ENCODE data around the gene MAGI2. TPM values are rescaled to one million over a fixed set of nuclear protein-coding genes. Genes with fewer than 3 reads are reported as not detected.

MAGI2 gene
- total RNA-seq, 1 experiment from 2014 or later: 0.22 TPM

GRCh38 chr7:79412915-79413314, 40.6 kb downstream of the MAGI2 start:
- no peak for TF ChIP-seq JUND (IDR thresholded peaks at IDR 0.05)
- no peak for TF ChIP-seq REST (IDR thresholded peaks at IDR 0.05; ENCODE audit: low read depth)
- TF ChIP-seq RAD21 (IDR thresholded peaks at IDR 0.05; ENCODE audit: low read depth): no peak
- no peak for TF ChIP-seq SRF (IDR thresholded peaks at IDR 0.05; ENCODE audit: low read depth)
- no peak for TF ChIP-seq SP1 (IDR thresholded peaks at IDR 0.05; ENCODE audit: low read depth)
- TF ChIP-seq SIN3A (IDR thresholded peaks at IDR 0.05; ENCODE audit: low read depth): no peak
- no peak for TF ChIP-seq YY1 (IDR thresholded peaks at IDR 0.05; ENCODE audit: extremely low read depth, insufficient replicate concordance, low read depth, low read length)
- no peak for TF ChIP-seq CTCF (IDR thresholded peaks at IDR 0.05 in 2 of 3, conservative IDR thresholded peaks at IDR 0.05 in 1 of 3; ENCODE audit: borderline replicate concordance in 1 of 3, insufficient read depth in 1 of 3, low read depth in 2 of 3, low read length in 2 of 3)
- TF ChIP-seq POLR2AphosphoS5 (IDR thresholded peaks at IDR 0.05; ENCODE audit: low read depth, low read length): no peak
- TF ChIP-seq CEBPB (IDR thresholded peaks at IDR 0.05; ENCODE audit: low read depth): no peak
- no peak for TF ChIP-seq ZFX (IDR thresholded peaks at IDR 0.05)
- no peak for TF ChIP-seq EGR1 (IDR thresholded peaks at IDR 0.05; ENCODE audit: low read depth)
- CTCF ChIA-PET: no interaction called here
- Histone ChIP-seq H3K4me1 (ENCODE audit: control insufficient read depth in 1 of 2, insufficient read depth in 2 of 2, low read length in 2 of 2) (no peaks in the 10 kb centered on the region), H3K36me3 (ENCODE audit: control insufficient read depth in 1 of 2, insufficient read depth in 2 of 2, low read length in 2 of 2) (no peaks in the 10 kb centered on the region), H3K27me3 (ENCODE audit: insufficient read depth, low read length) (no peaks in the 10 kb centered on the region), H3K9ac (ENCODE audit: low read length) (no peak overlapping the region), H3K27ac (ENCODE audit: low read depth, low read length) (no peak overlapping the region), H3K79me2 (ENCODE audit: insufficient read depth, low read length) (no peaks in the 10 kb centered on the region), H3K9me3 (ENCODE audit: control insufficient read depth in 1 of 2, insufficient read depth in 1 of 2, low read depth in 1 of 2, low read length in 2 of 2) (no peaks in the 10 kb centered on the region), H2AFZ (ENCODE audit: low read depth, low read length, poor library complexity, severe bottlenecking) (no peak overlapping the region), H3K9me2 (ENCODE audit: insufficient read depth) (no peaks in the 10 kb centered on the region), H4K20me1 (ENCODE audit: insufficient read depth) (no peaks in the 10 kb centered on the region), H3K4me2 (ENCODE audit: low read length) (no peak overlapping the region), H3K4me3 (replicated peaks in 1 of 2; ENCODE audit: low read depth in 1 of 2, low read length in 2 of 2) (no peak overlapping the region)
- intact Hi-C loops (cut with micrococcal nuclease): no loop called here
- DNase-seq (ENCODE audit: low read depth, low spot score) (no peak), ATAC-seq (no peak)
- BruUV-seq (replicated peaks): no TSS peak
- RAD21 ChIA-PET (ENCODE audit: low non-redundant PET in 1 of 2, low total read pairs in 2 of 2, uncharacterized antibody in 2 of 2, unreplicated experiment in 2 of 2): no interaction called here
- POLR2A ChIA-PET: no interaction called here
